ENCODE data around the gene PTPRA.

- TF ChIP-seq CTCF (IDR thresholded peaks at IDR 0.05; ENCODE audit: poor library complexity), result no peak
- no peak for TF ChIP-seq EZH2 (IDR thresholded peaks at IDR 0.05; ENCODE audit: borderline replicate concordance)
Measured at GRCh38 chr20:2902291-2902690, 29.0 kb downstream of the PTPRA start.

Data from hepatocyte (in vitro differentiated cells).